HEK293 (cell line): Measurements from ENCODE around the gene PROSER3.

Experiments used
- EGR2 ChIP-seq: fragments of 450-650 bp; formaldehyde crosslinking; IDR thresholded peaks from 2 replicates; pipeline ENCODE4 v1.5.1; 2016; ENCODE audit warnings: low read depth, missing biosample characterization, missing genetic modification characterization
- GLI4 ChIP-seq: fragments of 450-650 bp; formaldehyde crosslinking; IDR thresholded peaks from 2 replicates; pipeline ENCODE4 v1.5.1; 2016; ENCODE audit warnings: missing biosample characterization, missing genetic modification characterization
- GLIS2 ChIP-seq: fragments of 450-650 bp; formaldehyde crosslinking; IDR thresholded peaks from 2 replicates; pipeline ENCODE4 v1.5.1; 2016; ENCODE audit warnings: missing biosample characterization, missing genetic modification characterization
- KLF1 ChIP-seq: fragments of 450-650 bp; formaldehyde crosslinking; IDR thresholded peaks from 2 replicates; pipeline ENCODE4 v1.5.1; 2016; ENCODE audit warnings: missing biosample characterization, missing genetic modification characterization
- KLF9 ChIP-seq: fragments of 450-650 bp; formaldehyde crosslinking; IDR thresholded peaks from 2 replicates; pipeline ENCODE4 v1.5.1; 2016; ENCODE audit warnings: missing biosample characterization, missing genetic modification characterization, low read depth
- RBAK ChIP-seq: fragments of 450-650 bp; formaldehyde crosslinking; IDR thresholded peaks from 2 replicates; pipeline ENCODE4 v1.5.1; 2016; ENCODE audit warnings: missing biosample characterization, missing genetic modification characterization
- ZBTB7A ChIP-seq: fragments of 450-650 bp; formaldehyde crosslinking; IDR thresholded peaks from 2 replicates; pipeline ENCODE4 v1.5.1; 2016; ENCODE audit warnings: low read depth, missing biosample characterization, missing genetic modification characterization
- ZEB2 ChIP-seq: fragments of 450-650 bp; formaldehyde crosslinking; IDR thresholded peaks from 2 replicates; pipeline ENCODE4 v1.5.1; 2016; ENCODE audit warnings: missing biosample characterization, missing genetic modification characterization
- ZIC2 ChIP-seq: fragments of 450-650 bp; formaldehyde crosslinking; IDR thresholded peaks from 2 replicates; pipeline ENCODE4 v1.5.1; 2016; ENCODE audit warnings: missing biosample characterization, missing genetic modification characterization
- ZNF239 ChIP-seq: fragments of 450-650 bp; formaldehyde crosslinking; IDR thresholded peaks from 2 replicates; pipeline ENCODE4 v1.5.1; 2016; ENCODE audit warnings: missing biosample characterization, missing genetic modification characterization
- ZNF335 ChIP-seq: fragments of 450-650 bp; formaldehyde crosslinking; conservative IDR thresholded peaks from 2 replicates; pipeline ENCODE4 v1.5.1; 2016; ENCODE audit warnings: missing biosample characterization, missing genetic modification characterization
- ZNF341 ChIP-seq: fragments of 450-650 bp; formaldehyde crosslinking; IDR thresholded peaks from 2 replicates; pipeline ENCODE4; 2016; ENCODE audit warnings: low read depth, missing biosample characterization, missing genetic modification characterization
- ZNF391 ChIP-seq: fragments of 450-650 bp; formaldehyde crosslinking; IDR thresholded peaks from 2 replicates; pipeline ENCODE4 v1.5.1; 2016; ENCODE audit warnings: low read depth, missing biosample characterization, missing genetic modification characterization, borderline replicate concordance
- ZNF549 ChIP-seq: fragments of 450-650 bp; IDR thresholded peaks from 2 replicates; pipeline ENCODE4 v1.5.1; 2018; ENCODE audit warnings: missing biosample characterization, missing genetic modification characterization, mild to moderate bottlenecking, inconsistent platforms, moderate library complexity
- ZNF600 ChIP-seq: fragments of 450-650 bp; formaldehyde crosslinking; IDR thresholded peaks from 2 replicates; pipeline ENCODE4 v1.5.1; 2016; ENCODE audit warnings: missing biosample characterization, missing genetic modification characterization
- ZNF621 ChIP-seq: fragments of 450-650 bp; formaldehyde crosslinking; IDR thresholded peaks from 2 replicates; pipeline ENCODE4 v1.5.1; 2017; ENCODE audit warnings: missing biosample characterization, missing genetic modification characterization
- ZNF677 ChIP-seq: fragments of 450-650 bp; IDR thresholded peaks from 2 replicates; pipeline ENCODE4 v1.5.0; 2018; ENCODE audit warnings: missing biosample characterization, mild to moderate bottlenecking, missing genetic modification characterization, moderate library complexity
- ZXDB ChIP-seq: fragments of 450-650 bp; formaldehyde crosslinking; IDR thresholded peaks from 2 replicates; pipeline ENCODE4 v1.5.1; 2016; ENCODE audit warnings: missing biosample characterization, missing genetic modification characterization
- TF ChIP-seq, protein P1 (sequence below): fragments of 450-650 bp; formaldehyde crosslinking; conservative IDR thresholded peaks from 2 replicates; pipeline ENCODE4 v1.5.1; 2016; ENCODE audit warnings: low read depth, missing biosample characterization, missing genetic modification characterization
- TF ChIP-seq, protein P2 (sequence below): fragments of 450-650 bp; formaldehyde crosslinking; IDR thresholded peaks from 2 replicates; pipeline ENCODE4 v1.5.1; 2016; ENCODE audit warnings: missing biosample characterization, missing genetic modification characterization
- TF ChIP-seq, protein P3 (sequence below): fragments of 450-650 bp; formaldehyde crosslinking; IDR thresholded peaks from 2 replicates; pipeline ENCODE4 v1.5.1; 2016; ENCODE audit warnings: missing biosample characterization, missing genetic modification characterization
- TF ChIP-seq, protein P4 (sequence below): fragments of 450-650 bp; formaldehyde crosslinking; IDR thresholded peaks from 2 replicates; pipeline ENCODE4 v1.5.1; 2016; ENCODE audit warnings: missing biosample characterization, missing genetic modification characterization
- TF ChIP-seq, protein P5 (sequence below): fragments of 450-650 bp; formaldehyde crosslinking; IDR thresholded peaks from 2 replicates; pipeline ENCODE4 v1.5.1; 2016; ENCODE audit warnings: missing biosample characterization, missing genetic modification characterization
- TF ChIP-seq, protein P6 (sequence below): fragments of 450-650 bp; formaldehyde crosslinking; IDR thresholded peaks from 2 replicates; pipeline ENCODE4 v1.5.1; 2016; ENCODE audit warnings: missing biosample characterization, missing genetic modification characterization

The PROSER3 gene

DNA sequence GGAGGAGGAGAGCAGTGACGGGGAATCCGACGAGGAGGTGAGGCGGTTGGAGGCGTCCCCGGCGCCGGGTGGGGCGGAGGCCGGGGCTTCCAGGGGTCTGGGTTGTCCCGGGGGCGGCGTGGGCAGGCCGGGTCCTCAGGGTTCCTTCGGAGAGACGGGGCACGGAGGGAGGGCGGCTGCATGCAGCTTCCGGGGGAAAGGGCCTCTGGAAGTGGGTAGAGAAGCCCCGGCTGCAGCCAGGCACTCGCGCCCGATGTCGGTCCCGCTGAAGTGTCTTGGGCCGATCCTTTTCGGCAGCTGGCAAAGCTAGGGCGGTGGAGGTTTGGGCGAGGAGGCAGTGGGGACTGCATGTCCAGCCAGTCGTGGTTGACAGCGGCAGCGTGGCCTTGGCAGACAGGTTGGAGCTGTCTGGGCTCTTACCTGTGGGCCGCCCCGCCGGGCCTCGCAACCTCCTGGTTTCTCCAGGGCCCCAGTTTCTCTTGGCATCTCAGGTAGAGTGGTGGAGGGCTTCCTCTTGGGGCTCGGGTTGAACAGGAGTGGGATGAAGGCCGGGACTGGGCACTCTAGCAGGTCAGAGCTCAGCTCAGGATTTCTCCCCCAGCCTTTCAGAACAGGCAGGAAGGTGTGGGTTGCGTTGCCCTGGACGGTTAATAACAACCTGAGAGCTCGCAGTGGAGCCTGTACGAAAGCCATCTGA, 39.5 kb upstream of the PROSER3 start (continued):
- TF ChIP-seq, protein P1, sequence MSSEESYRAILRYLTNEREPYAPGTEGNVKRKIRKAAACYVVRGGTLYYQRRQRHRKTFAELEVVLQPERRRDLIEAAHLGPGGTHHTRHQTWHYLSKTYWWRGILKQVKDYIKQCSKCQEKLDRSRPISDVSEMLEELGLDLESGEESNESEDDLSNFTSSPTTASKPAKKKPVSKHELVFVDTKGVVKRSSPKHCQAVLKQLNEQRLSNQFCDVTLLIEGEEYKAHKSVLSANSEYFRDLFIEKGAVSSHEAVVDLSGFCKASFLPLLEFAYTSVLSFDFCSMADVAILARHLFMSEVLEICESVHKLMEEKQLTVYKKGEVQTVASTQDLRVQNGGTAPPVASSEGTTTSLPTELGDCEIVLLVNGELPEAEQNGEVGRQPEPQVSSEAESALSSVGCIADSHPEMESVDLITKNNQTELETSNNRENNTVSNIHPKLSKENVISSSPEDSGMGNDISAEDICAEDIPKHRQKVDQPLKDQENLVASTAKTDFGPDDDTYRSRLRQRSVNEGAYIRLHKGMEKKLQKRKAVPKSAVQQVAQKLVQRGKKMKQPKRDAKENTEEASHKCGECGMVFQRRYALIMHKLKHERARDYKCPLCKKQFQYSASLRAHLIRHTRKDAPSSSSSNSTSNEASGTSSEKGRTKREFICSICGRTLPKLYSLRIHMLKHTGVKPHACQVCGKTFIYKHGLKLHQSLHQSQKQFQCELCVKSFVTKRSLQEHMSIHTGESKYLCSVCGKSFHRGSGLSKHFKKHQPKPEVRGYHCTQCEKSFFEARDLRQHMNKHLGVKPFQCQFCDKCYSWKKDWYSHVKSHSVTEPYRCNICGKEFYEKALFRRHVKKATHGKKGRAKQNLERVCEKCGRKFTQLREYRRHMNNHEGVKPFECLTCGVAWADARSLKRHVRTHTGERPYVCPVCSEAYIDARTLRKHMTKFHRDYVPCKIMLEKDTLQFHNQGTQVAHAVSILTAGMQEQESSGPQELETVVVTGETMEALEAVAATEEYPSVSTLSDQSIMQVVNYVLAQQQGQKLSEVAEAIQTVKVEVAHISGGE (tag by site-specific recombination): 0 out of 2 replicates have a peak, but pooled peaks have one; percentile 35
- TF ChIP-seq ZNF677 (tag by site-specific recombination): no peak
- TF ChIP-seq ZBTB7A (tag by site-specific recombination): peak; percentile 61; the same call in 1 of the 2 replicates
- peak; percentile 36; the same call in 1 of the 2 replicates for TF ChIP-seq ZNF341
- TF ChIP-seq ZIC2: no peak
- TF ChIP-seq ZNF335: peak; percentile 99
- peak; percentile 77 for TF ChIP-seq GLIS2
- TF ChIP-seq KLF9: peak; percentile 28; the same call in 1 of the 2 replicates
- TF ChIP-seq ZNF391 (tag by site-specific recombination): 0 out of 2 replicates have a peak, but pooled peaks have one; percentile 43
- TF ChIP-seq RBAK (tag by site-specific recombination): no peak
- 0 out of 2 replicates have a peak, but pooled peaks have one; percentile 23 for TF ChIP-seq ZNF239 (tag by site-specific recombination)
- TF ChIP-seq GLI4 (tag by site-specific recombination): no peak
- TF ChIP-seq ZNF549: no peak
- no peak; the same call in 1 of the 2 replicates for TF ChIP-seq KLF1 (tag by site-specific recombination)
- peak; percentile 70 for TF ChIP-seq ZEB2 (tag by site-specific recombination)
- TF ChIP-seq ZNF600: peak; percentile 37; the same call in 1 of the 2 replicates
- no peak for TF ChIP-seq ZNF621
- TF ChIP-seq, protein P2, sequence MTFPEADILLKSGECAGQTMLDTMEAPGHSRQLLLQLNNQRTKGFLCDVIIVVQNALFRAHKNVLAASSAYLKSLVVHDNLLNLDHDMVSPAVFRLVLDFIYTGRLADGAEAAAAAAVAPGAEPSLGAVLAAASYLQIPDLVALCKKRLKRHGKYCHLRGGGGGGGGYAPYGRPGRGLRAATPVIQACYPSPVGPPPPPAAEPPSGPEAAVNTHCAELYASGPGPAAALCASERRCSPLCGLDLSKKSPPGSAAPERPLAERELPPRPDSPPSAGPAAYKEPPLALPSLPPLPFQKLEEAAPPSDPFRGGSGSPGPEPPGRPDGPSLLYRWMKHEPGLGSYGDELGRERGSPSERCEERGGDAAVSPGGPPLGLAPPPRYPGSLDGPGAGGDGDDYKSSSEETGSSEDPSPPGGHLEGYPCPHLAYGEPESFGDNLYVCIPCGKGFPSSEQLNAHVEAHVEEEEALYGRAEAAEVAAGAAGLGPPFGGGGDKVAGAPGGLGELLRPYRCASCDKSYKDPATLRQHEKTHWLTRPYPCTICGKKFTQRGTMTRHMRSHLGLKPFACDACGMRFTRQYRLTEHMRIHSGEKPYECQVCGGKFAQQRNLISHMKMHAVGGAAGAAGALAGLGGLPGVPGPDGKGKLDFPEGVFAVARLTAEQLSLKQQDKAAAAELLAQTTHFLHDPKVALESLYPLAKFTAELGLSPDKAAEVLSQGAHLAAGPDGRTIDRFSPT (tag by site-specific recombination): peak; percentile 75
- peak; percentile 93 for TF ChIP-seq EGR2 (tag by site-specific recombination)
- TF ChIP-seq ZXDB (tag by site-specific recombination): peak; percentile 79
- TF ChIP-seq, protein P3, sequence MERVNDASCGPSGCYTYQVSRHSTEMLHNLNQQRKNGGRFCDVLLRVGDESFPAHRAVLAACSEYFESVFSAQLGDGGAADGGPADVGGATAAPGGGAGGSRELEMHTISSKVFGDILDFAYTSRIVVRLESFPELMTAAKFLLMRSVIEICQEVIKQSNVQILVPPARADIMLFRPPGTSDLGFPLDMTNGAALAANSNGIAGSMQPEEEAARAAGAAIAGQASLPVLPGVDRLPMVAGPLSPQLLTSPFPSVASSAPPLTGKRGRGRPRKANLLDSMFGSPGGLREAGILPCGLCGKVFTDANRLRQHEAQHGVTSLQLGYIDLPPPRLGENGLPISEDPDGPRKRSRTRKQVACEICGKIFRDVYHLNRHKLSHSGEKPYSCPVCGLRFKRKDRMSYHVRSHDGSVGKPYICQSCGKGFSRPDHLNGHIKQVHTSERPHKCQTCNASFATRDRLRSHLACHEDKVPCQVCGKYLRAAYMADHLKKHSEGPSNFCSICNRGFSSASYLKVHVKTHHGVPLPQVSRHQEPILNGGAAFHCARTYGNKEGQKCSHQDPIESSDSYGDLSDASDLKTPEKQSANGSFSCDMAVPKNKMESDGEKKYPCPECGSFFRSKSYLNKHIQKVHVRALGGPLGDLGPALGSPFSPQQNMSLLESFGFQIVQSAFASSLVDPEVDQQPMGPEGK (tag by site-specific recombination): peak; percentile 52
- TF ChIP-seq, protein P4, sequence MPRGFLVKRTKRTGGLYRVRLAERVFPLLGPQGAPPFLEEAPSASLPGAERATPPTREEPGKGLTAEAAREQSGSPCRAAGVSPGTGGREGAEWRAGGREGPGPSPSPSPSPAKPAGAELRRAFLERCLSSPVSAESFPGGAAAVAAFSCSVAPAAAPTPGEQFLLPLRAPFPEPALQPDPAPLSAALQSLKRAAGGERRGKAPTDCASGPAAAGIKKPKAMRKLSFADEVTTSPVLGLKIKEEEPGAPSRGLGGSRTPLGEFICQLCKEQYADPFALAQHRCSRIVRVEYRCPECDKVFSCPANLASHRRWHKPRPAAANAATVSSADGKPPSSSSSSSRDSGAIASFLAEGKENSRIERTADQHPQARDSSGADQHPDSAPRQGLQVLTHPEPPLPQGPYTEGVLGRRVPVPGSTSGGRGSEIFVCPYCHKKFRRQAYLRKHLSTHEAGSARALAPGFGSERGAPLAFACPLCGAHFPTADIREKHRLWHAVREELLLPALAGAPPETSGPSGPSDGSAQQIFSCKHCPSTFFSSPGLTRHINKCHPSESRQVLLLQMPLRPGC (tag by site-specific recombination): no peak
- TF ChIP-seq, protein P5, sequence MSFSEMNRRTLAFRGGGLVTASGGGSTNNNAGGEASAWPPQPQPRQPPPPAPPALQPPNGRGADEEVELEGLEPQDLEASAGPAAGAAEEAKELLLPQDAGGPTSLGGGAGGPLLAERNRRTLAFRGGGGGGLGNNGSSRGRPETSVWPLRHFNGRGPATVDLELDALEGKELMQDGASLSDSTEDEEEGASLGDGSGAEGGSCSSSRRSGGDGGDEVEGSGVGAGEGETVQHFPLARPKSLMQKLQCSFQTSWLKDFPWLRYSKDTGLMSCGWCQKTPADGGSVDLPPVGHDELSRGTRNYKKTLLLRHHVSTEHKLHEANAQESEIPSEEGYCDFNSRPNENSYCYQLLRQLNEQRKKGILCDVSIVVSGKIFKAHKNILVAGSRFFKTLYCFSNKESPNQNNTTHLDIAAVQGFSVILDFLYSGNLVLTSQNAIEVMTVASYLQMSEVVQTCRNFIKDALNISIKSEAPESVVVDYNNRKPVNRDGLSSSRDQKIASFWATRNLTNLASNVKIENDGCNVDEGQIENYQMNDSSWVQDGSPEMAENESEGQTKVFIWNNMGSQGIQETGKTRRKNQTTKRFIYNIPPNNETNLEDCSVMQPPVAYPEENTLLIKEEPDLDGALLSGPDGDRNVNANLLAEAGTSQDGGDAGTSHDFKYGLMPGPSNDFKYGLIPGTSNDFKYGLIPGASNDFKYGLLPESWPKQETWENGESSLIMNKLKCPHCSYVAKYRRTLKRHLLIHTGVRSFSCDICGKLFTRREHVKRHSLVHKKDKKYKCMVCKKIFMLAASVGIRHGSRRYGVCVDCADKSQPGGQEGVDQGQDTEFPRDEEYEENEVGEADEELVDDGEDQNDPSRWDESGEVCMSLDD: 0 out of 2 replicates have a peak, but pooled peaks have one; percentile 13
- TF ChIP-seq, protein P6, sequence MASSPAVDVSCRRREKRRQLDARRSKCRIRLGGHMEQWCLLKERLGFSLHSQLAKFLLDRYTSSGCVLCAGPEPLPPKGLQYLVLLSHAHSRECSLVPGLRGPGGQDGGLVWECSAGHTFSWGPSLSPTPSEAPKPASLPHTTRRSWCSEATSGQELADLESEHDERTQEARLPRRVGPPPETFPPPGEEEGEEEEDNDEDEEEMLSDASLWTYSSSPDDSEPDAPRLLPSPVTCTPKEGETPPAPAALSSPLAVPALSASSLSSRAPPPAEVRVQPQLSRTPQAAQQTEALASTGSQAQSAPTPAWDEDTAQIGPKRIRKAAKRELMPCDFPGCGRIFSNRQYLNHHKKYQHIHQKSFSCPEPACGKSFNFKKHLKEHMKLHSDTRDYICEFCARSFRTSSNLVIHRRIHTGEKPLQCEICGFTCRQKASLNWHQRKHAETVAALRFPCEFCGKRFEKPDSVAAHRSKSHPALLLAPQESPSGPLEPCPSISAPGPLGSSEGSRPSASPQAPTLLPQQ (tag by site-specific recombination): peak; percentile 37; the same call in 1 of the 2 replicates
